Heart left ventricle (tissue), 16 donors: ENCODE measurements around the gene ESM1. TPM values are rescaled to one million over a fixed set of nuclear protein-coding genes. Genes with fewer than 3 reads are reported as not detected.

ENCODE experiments used
- ATAC-seq, 4 donors: fragments of 200-7000 bp; cut with Tn5 transposase; one replicate each; pipeline ENCODE4 v1.9.1; 2020 to 2022; ENCODE audit warnings: moderate library complexity in 4 of 4, mild to moderate bottlenecking in 3 of 4, moderate number of reproducible peaks in 1 of 4
- DNase-seq, 5 donors: peaks; one replicate each; pipeline ENCODE4 v3.0.0-alpha.2; 2020
- H3K27ac ChIP-seq, 12 donors: fragments of 200-600 bp; sonication (generic) in 4 of 12; one replicate each; pipeline versions ENCODE4 v1.5.0 to v1.8.0; 2016 to 2022; ENCODE audit warnings: mild to moderate bottlenecking in 2 of 12
- H3K27me3 ChIP-seq, 9 donors: fragments of 200-600 bp; sonication (generic) in 2 of 9; one replicate each; pipeline versions ENCODE4 v1.5.1 to v1.8.0; 2016 to 2022; ENCODE audit warnings: mild to moderate bottlenecking in 3 of 9
- H3K36me3 ChIP-seq, 9 donors: fragments of 200-600 bp; sonication (generic) in 2 of 9; one replicate each; pipeline versions ENCODE4 v1.5.0 to v1.8.0; 2018 to 2022; ENCODE audit warnings: mild to moderate bottlenecking in 2 of 9
- H3K4me1 ChIP-seq, 12 donors: fragments of 200-600 bp; sonication (generic) in 4 of 12; one replicate each; pipeline versions ENCODE4 v1.5.0 to v1.8.0; 2016 to 2022; ENCODE audit warnings: mild to moderate bottlenecking in 3 of 12
- H3K4me3 ChIP-seq, 12 donors: fragments of 200-600 bp; sonication (generic) in 4 of 12; one replicate each; pipeline versions ENCODE4 v1.5.0 to v1.8.0; 2017 to 2022; ENCODE audit warnings: mild to moderate bottlenecking in 9 of 12, moderate library complexity in 4 of 12
- H3K9me3 ChIP-seq, 12 donors: fragments of 200-600 bp; sonication (generic) in 4 of 12; one replicate each; pipeline versions ENCODE4 v1.5.0 to v1.8.0; 2016 to 2022; ENCODE audit warnings: mild to moderate bottlenecking in 1 of 12
- CTCF ChIP-seq, 12 donors: fragments of 200-600 bp; sonication (generic) in 4 of 12; IDR thresholded peaks; one replicate each; pipeline versions ENCODE4 v1.5.0 to v1.8.0; 2018 to 2022; ENCODE audit warnings: antibody characterized with exemption in 12 of 12, mild to moderate bottlenecking in 5 of 12
- POLR2A ChIP-seq, 2 donors: fragments of 450-650 bp; IDR thresholded peaks; one replicate each; pipeline ENCODE4 v1.6.1; 2017; ENCODE audit warnings: antibody characterized with exemption in 2 of 2, mild to moderate bottlenecking in 2 of 2, moderate library complexity in 2 of 2
- WGBS, 4 donors: extraction: QIAGEN DNeasy Blood & Tissue Kit in 2 of 4; methylation state at CpG; one replicate each; pipeline versions ENCODE4 v1.1.5 to v1.1.7; 2013 to 2018; 5-methylcytosine and 5-hydroxymethylcytosine counted together
- intact Hi-C, 10 donors: fragments of 100-400 bp; cut with DNase I; formaldehyde crosslinking; loops; one replicate each; pipeline versions ENCODE4 v1.11.1 to v1.14.2; 2022
- polyA plus RNA-seq, 2 donors: library from polyadenylated mRNA; stranded (reverse); fragments of 200-250 nt; gene quantifications; one replicate each; pipeline ENCODE4 v1.2.3, GENCODE V29; 2013
- total RNA-seq, 9 donors: library from RNA; depleted of rRNA in 2 of 9; stranded (reverse); fragments of >200 nt in 2 of 9; fragmentation: NEBNext Ultra II Directional in 3 of 9; extraction: Animal tissue kit (Norgen Biotek cat#: 25700) in 3 of 9; gene quantifications; one replicate each; pipeline versions ENCODE4 v1.1.0 to v1.2.4, GENCODE V29; 2016 to 2023
- donor health status: ischemic (EF 13 %, LVEDD 7.1; RV severe dilation, severe dysfunction).
- donor health status: healthy with polysubstance abuse.
- donor health status: DM: no; HTN: yes; CAD: no.
- donor health status: DM: no; HTN: no; CAD: no.
- donor health status: ischemic (EF 25% LVEDD 6.9; RV normal size, moderate dysfunction).
- donor health status: ischemic (EF 25% LVEDD 5.7; RV mildly dilated, moderate dysfunction).
- donor health status: healthy.
- donor health status: DM: yes; HTN: yes; CAD: no.
- donor health status: ischemic (EF 35%, LVEDD 5.7; RV mildly dilated, moderate dysfunction).
- donor health status: nonischemic (EF 11% LVEDD 7.7; RV severe dilation, severe dysfunction).
- donor health status: DM: yes; HTN: yes; CAD: no.
- donor health status: PGD.
- donor health status: ischemic (EF 29% LVEDD 5.4; RV normal size, mild dysfunction).
- donor health status: nonischemic (EF 23%, LVEDD 6.1; RV moderate dilation, normal function).

The ESM1 gene
- total and polyA plus RNA-seq, 11 donors, result 0.23 to 3.8 (median 0.77) TPM; not detected in 5

DNA sequence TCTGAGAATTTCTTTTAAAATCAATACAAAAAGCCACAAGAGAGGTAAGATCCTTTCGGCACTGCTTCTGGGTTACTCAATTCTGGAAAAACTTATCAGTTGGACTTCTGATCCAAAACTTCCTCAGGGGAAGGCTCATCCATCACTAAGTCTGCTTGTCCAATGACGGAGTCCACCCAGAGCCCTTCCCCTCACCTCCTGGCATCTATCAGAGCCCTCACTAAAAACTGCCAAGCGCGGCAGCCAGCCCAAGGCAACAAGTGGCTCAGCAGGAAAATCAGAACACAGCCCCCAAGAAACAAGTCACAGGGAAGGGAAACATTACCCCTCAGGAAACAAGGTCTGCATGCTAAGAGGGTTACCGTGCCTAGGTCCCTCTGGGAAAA is 869 bp upstream of the ESM1 start:
- H3K4me3 ChIP-seq, result no peak overlapping the region

GRCh38 chr5:54981928-54982327 is 3.5 kb downstream of the ESM1 start:
- ATAC-seq, result no peak
- Histone ChIP-seq H3K27me3 (peaks cover 4 to 83% (median 20%) of the 10 kb centered on the region in 9 donors), H3K4me1 (peaks cover 0 to 4% (median 0%) of the 10 kb centered on the region in 12 donors), H3K27ac (no peak overlapping the region), H3K36me3 (no peaks in the 10 kb centered on the region), H3K4me3 (peak overlapping the region in 2 of 12 donors; percentile 1 to 9), H3K9me3 (no peaks in the 10 kb centered on the region)
- no peak for TF ChIP-seq POLR2A (IDR thresholded peaks at IDR 0.05)
- no peak for TF ChIP-seq CTCF (IDR thresholded peaks at IDR 0.05)
- intact Hi-C loops, result no loop called here
- no peak for DNase-seq
- WGBS, 4 donors, result 43 to 52% (median 45%) methylated on average over 7 of the region's 7 CpGs

More for the DNA sequence above, 869 bp upstream of the ESM1 start:
- H3K36me3 ChIP-seq, result no peaks in the 10 kb centered on the region
- H3K9me3 ChIP-seq, result no peaks in the 10 kb centered on the region
- peaks cover 0 to 4% (median 0%) of the 10 kb centered on the region in 12 donors for H3K4me1 ChIP-seq
- WGBS, 4 donors, result 48 to 69% (median 60%) methylated on average over 5 of the region's 5 CpGs
- no peak for DNase-seq
- no peak for ATAC-seq
- H3K27me3 ChIP-seq, result peaks cover 0 to 63% (median 19%) of the 10 kb centered on the region in 9 donors
- H3K27ac ChIP-seq, result no peak overlapping the region
- TF ChIP-seq POLR2A (IDR thresholded peaks at IDR 0.05) (no peak), CTCF (IDR thresholded peaks at IDR 0.05) (no peak)
- intact Hi-C loops, result no loop called here

DNA sequence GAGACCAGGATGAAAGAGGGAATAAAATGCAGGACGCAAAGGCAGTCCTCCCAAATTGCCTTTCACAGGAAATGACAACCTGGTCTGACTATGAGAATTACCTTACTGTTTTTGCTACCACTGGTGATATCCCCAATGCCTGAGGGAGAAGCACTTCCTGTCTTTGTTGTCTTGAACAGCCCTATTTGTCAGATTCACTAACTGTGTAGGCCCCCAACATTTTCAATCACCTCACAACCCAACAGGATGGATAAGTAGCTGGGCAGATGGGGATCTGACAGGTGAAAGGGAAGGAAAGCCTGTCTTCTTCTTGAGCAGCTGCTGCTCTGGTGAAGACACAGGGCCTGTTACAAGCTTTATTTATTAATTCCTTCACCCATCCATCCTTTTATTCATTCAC is 9.7 kb downstream of the ESM1 start:
- no peak overlapping the region for H3K4me3 ChIP-seq
- no peak overlapping the region for H3K27ac ChIP-seq
- H3K36me3 ChIP-seq, result no peaks in the 10 kb centered on the region
- intact Hi-C loops, result no loop called here
- no peak for TF ChIP-seq POLR2A (IDR thresholded peaks at IDR 0.05)
- no peak for TF ChIP-seq CTCF (IDR thresholded peaks at IDR 0.05)
- ATAC-seq (no peak), DNase-seq (no peak)
- WGBS, 4 donors, result 25 to 74% (median 59%) methylated on average over 1 of the region's 1 CpG
- peaks cover 0 to 2% (median 0%) of the 10 kb centered on the region in 12 donors for H3K4me1 ChIP-seq
- H3K27me3 ChIP-seq, result peaks cover 0 to 29% (median 4%) of the 10 kb centered on the region in 9 donors
- no peaks in the 10 kb centered on the region for H3K9me3 ChIP-seq

DNA sequence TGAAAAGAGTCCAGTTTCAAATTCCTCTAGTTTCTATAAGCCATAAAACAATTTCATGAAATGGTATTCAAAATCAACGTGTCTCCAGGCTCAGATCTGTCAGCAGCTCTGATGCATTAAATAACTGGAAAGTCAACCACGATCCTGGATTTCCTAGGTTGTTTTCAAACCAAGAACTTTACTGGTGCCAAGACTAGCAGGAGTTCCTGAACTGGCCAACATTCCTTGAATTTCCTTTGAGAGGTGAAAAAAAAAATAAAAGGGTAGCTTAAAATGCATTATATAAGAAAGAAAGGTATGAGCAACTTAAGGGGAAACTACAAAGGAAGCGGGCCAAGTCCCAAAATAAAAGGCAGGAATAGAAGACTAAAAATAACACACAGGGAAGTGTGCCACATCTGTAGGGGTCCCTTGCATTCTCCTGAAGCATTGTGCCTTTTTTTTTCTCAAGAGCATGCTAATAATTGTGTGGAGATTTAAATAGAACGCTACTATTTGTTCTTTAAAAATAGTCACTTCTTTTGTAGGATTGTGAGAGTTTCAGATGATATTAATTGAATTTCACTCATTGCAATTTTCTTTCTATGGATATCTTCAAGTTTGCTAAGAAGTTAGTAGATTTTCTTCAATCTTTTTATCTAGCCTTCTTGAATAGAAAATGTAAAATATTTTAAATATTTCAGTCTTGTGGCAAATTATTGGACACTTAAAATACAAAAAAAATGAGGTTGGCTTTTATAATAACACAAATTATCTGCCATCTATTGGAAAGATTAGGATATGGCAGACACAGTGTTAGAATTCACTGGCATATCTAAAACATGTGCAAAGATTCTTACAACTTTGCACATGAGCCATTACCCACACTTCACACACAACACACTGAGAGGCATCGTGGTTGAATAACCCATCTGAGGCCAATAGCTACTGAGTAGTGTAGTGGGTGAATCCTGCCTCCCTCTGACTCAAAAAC is 15.3 kb downstream of the ESM1 start:
- H3K4me1 ChIP-seq, result peaks cover 0 to 14% (median 1%) of the 10 kb centered on the region in 12 donors
- 23 to 32% (median 29%) methylated on average over 5 of the region's 5 CpGs for WGBS, 4 donors
- no peak overlapping the region for H3K4me3 ChIP-seq
- ATAC-seq (no peak), DNase-seq (no peak)
- intact Hi-C loops, result no loop called here
- peaks cover 0 to 4% (median 0%) of the 10 kb centered on the region in 12 donors for H3K9me3 ChIP-seq
- TF ChIP-seq CTCF (IDR thresholded peaks at IDR 0.05), result no peak
- no peak for TF ChIP-seq POLR2A (IDR thresholded peaks at IDR 0.05)
- no peaks in the 10 kb centered on the region for H3K27me3 ChIP-seq
- no peak overlapping the region for H3K27ac ChIP-seq
- H3K36me3 ChIP-seq, result no peaks in the 10 kb centered on the region
